ENCODE measurements around the gene ARFIP1.
A peak's percentile ranks its signal among the peaks of the same experiment; 100 is the strongest.
"Not testable (repeated sequence)": the region's sequence is repeated elsewhere in the genome, so short reads cannot be mapped to it uniquely, and the experiment has no call there.

Gene ARFIP1

GRCh38 chr4:152779513-152780266, at the start of gene ARFIP1, which contains the start of gene TIGD4:
TSS of gene ARFIP1 (plus strand) at chr4:152779954. CDS start at chr4:152829634, 49,680 bp downstream.
TSS of gene TIGD4 (minus strand) at chr4:152779730. CDS start at chr4:152771004, 8,726 bp downstream.
- peak; percentile 88 to 91 for DNase-seq (ENCODE audit: low read depth in 1 of 2, low spot score in 1 of 2)

- DNase-seq (ENCODE audit: low read depth in 1 of 2, low spot score in 1 of 2): no peak
Observed at GRCh38 chr4:152731997-152732396, 47.8 kb upstream of the ARFIP1 start.

- DNase-seq (ENCODE audit: low read depth in 1 of 2, low spot score in 1 of 2): no peak
Observed at GRCh38 chr4:152734015-152734698, 45.6 kb upstream of the ARFIP1 start.

GRCh38 chr4:152734699-152735050, 45.1 kb upstream of the ARFIP1 start:
- DNase-seq (ENCODE audit: low read depth in 1 of 2, low spot score in 1 of 2): no peak

GRCh38 chr4:152735396-152735859, 44.3 kb upstream of the ARFIP1 start:
- no peak for DNase-seq (ENCODE audit: low read depth in 1 of 2, low spot score in 1 of 2)

- no peak for DNase-seq (ENCODE audit: low read depth in 1 of 2, low spot score in 1 of 2)
Observed at GRCh38 chr4:152735906-152736305, 43.8 kb upstream of the ARFIP1 start.

- DNase-seq (ENCODE audit: low read depth in 1 of 2, low spot score in 1 of 2): no peak
Observed at GRCh38 chr4:152738827-152739226, 40.9 kb upstream of the ARFIP1 start.

GRCh38 chr4:152747444-152747843, 32.3 kb upstream of the ARFIP1 start:
- no peak for DNase-seq (ENCODE audit: low read depth in 1 of 2, low spot score in 1 of 2)

- no peak for DNase-seq (ENCODE audit: low read depth in 1 of 2, low spot score in 1 of 2)
Observed at GRCh38 chr4:152748619-152749018, 31.1 kb upstream of the ARFIP1 start.

- no peak for DNase-seq (ENCODE audit: low read depth in 1 of 2, low spot score in 1 of 2)
Observed at GRCh38 chr4:152763796-152764195, 16.0 kb upstream of the ARFIP1 start.

GRCh38 chr4:152765069-152765737, 14.6 kb upstream of the ARFIP1 start:
- not testable (repeated sequence) for DNase-seq (ENCODE audit: low read depth in 1 of 2, low spot score in 1 of 2)

GRCh38 chr4:152771741-152772533, 7.8 kb upstream of the ARFIP1 start:
- no peak for DNase-seq (ENCODE audit: low read depth in 1 of 2, low spot score in 1 of 2)

- no peak for DNase-seq (ENCODE audit: low read depth in 1 of 2, low spot score in 1 of 2)
Observed at GRCh38 chr4:152773339-152773738, 6.4 kb upstream of the ARFIP1 start.

GRCh38 chr4:152773953-152774352, 5.8 kb upstream of the ARFIP1 start:
- no peak for DNase-seq (ENCODE audit: low read depth in 1 of 2, low spot score in 1 of 2)

GRCh38 chr4:152776352-152776751, 3.4 kb upstream of the ARFIP1 start:
- no peak for DNase-seq (ENCODE audit: low read depth in 1 of 2, low spot score in 1 of 2)

- no peak for DNase-seq (ENCODE audit: low read depth in 1 of 2, low spot score in 1 of 2)
Observed at GRCh38 chr4:152777488-152777887, 2.3 kb upstream of the ARFIP1 start.

- peak in 1 of 2 donors; percentile 11 for DNase-seq (ENCODE audit: low read depth in 1 of 2, low spot score in 1 of 2)
Observed at GRCh38 chr4:152778656-152779512, 870 bp upstream of the ARFIP1 start.

- DNase-seq (ENCODE audit: low read depth in 1 of 2, low spot score in 1 of 2): no peak
Observed at GRCh38 chr4:152780267-152780778, 569 bp downstream of the ARFIP1 start.

GRCh38 chr4:152784490-152785350, 5.0 kb downstream of the ARFIP1 start:
- no peak for DNase-seq (ENCODE audit: low read depth in 1 of 2, low spot score in 1 of 2)
